Neuronal stem cell (in vitro differentiated cells): Measurements from ENCODE around the gene TCF19.

ENCODE experiments used
- DNase-seq: peaks from one replicate; pipeline ENCODE4 v3.0.0-alpha.2; 2013; ENCODE audit warnings: low spot score
- H2AFZ ChIP-seq: one replicate; pipeline ENCODE4 v1.6.1; 2013; ENCODE audit warnings: mild to moderate bottlenecking, low read length, inconsistent platforms
- H2AK5ac ChIP-seq: 2 replicates; pipeline ENCODE4 v1.6.1; 2013; ENCODE audit warnings: low read depth, mild to moderate bottlenecking, inconsistent platforms, low read length, moderate library complexity, mixed read lengths
- H2BK120ac ChIP-seq: 2 replicates; pipeline ENCODE4 v1.6.1; 2013; ENCODE audit warnings: low read depth, mild to moderate bottlenecking, inconsistent platforms, low read length, moderate library complexity, mixed read lengths
- H2BK12ac ChIP-seq: one replicate; pipeline ENCODE4 v1.6.1; 2013; ENCODE audit warnings: low read length, inconsistent platforms
- H2BK15ac ChIP-seq: 2 replicates; pipeline ENCODE4 v1.6.1; 2013; ENCODE audit warnings: mild to moderate bottlenecking, low read length, inconsistent platforms, mixed read lengths
- H2BK5ac ChIP-seq: one replicate; pipeline ENCODE4 v1.6.1; 2013; ENCODE audit warnings: inconsistent platforms, mild to moderate bottlenecking, low read length, moderate library complexity
- H3K14ac ChIP-seq: one replicate; pipeline ENCODE4 v1.6.1; 2013; ENCODE audit warnings: low read length, inconsistent platforms
- H3K18ac ChIP-seq: 2 replicates; pipeline ENCODE4 v1.6.1; 2013; ENCODE audit warnings: low read length, inconsistent platforms
- H3K23ac ChIP-seq: 2 replicates; pipeline ENCODE4 v1.6.1; 2013; ENCODE audit warnings: low read depth, mild to moderate bottlenecking, mixed read lengths, low read length, inconsistent platforms; ENCODE audit not compliant: poor library complexity
- H3K27ac ChIP-seq: replicated peaks from 3 replicates; pipeline ENCODE4 v1.5.1; 2013; ENCODE audit warnings: low read length, inconsistent platforms
- H3K27me3 ChIP-seq, 3 experiments: 2 replicates each; pipeline ENCODE4 v1.6.1; 2013; ENCODE audit warnings: low read length in 3 of 3, mild to moderate bottlenecking in 2 of 3, inconsistent platforms in 1 of 3, low read depth in 1 of 3, mixed read lengths in 1 of 3, moderate library complexity in 1 of 3; ENCODE audit not compliant: control insufficient read depth in 3 of 3, insufficient read depth in 3 of 3
- H3K36me3 ChIP-seq, 2 donors: replicated peaks in 1 of 2; 2 replicates each; pipeline ENCODE4 v1.6.1; 2013; ENCODE audit warnings: low read length in 2 of 2; ENCODE audit not compliant: control insufficient read depth in 2 of 2, insufficient read depth in 2 of 2
- H3K4ac ChIP-seq: 2 replicates; pipeline ENCODE4 v1.6.1; 2013; ENCODE audit warnings: inconsistent platforms, mild to moderate bottlenecking, low read length, moderate library complexity
- H3K4me1 ChIP-seq, 2 donors: 1 replicate in 1 of 2; 2 replicates in 1 of 2; pipeline ENCODE4 v1.6.1; 2013; ENCODE audit warnings: low read length in 2 of 2, low read depth in 1 of 2; ENCODE audit not compliant: control insufficient read depth in 2 of 2, insufficient read depth in 1 of 2
- H3K4me2 ChIP-seq: one replicate; pipeline ENCODE4 v1.6.1; 2013; ENCODE audit warnings: mild to moderate bottlenecking, low read length, inconsistent platforms; ENCODE audit not compliant: insufficient read depth, poor library complexity, severe bottlenecking
- H3K4me3 ChIP-seq, 2 donors: 2 replicates each; pipeline ENCODE4 v1.5.1; 2013; ENCODE audit warnings: low read length in 2 of 2, mild to moderate bottlenecking in 2 of 2, inconsistent platforms in 1 of 2, moderate library complexity in 1 of 2
- H3K79me1 ChIP-seq: one replicate; pipeline ENCODE4 v1.6.1; 2013; ENCODE audit warnings: low read depth, mild to moderate bottlenecking, inconsistent platforms, low read length, moderate library complexity
- H3K9ac ChIP-seq: one replicate; pipeline ENCODE4 v1.6.1; 2013; ENCODE audit warnings: mild to moderate bottlenecking, low read depth, low read length, inconsistent platforms; ENCODE audit not compliant: poor library complexity
- H3K9me3 ChIP-seq, 2 donors: replicated peaks in 1 of 2; 2 replicates each; pipeline versions ENCODE3 to v1.6.1; 2013; ENCODE audit warnings: low read length in 2 of 2, mild to moderate bottlenecking in 2 of 2, inconsistent platforms in 1 of 2, low read depth in 1 of 2, mixed read lengths in 1 of 2, moderate library complexity in 1 of 2; ENCODE audit not compliant: control insufficient read depth in 2 of 2, insufficient read depth in 1 of 2
- H4K8ac ChIP-seq: one replicate; pipeline ENCODE4 v1.6.1; 2013; ENCODE audit warnings: low read depth, mild to moderate bottlenecking, inconsistent platforms, low read length, moderate library complexity
- H4K91ac ChIP-seq: one replicate; pipeline ENCODE4 v1.6.1; 2013; ENCODE audit warnings: low read length, low read depth, mild to moderate bottlenecking, inconsistent platforms; ENCODE audit not compliant: poor library complexity
- WGBS, 2 donors: extraction: QIAGEN DNeasy Blood & Tissue Kit; methylation state at CpG; one replicate each; pipeline ENCODE4 v1.1.7; 2013; ENCODE audit warnings: missing lambda C conversion rate in 2 of 2, mixed read lengths in 1 of 2; ENCODE audit not compliant: insufficient read length in 2 of 2, insufficient replicate concordance in 1 of 2; ENCODE audit errors: extremely low coverage in 2 of 2; 5-methylcytosine and 5-hydroxymethylcytosine counted together

The TCF19 gene

GRCh38 chr6:31121131-31121790, 37.1 kb upstream of the TCF19 start:
- Histone ChIP-seq H3K4ac (no peak overlapping the region), H3K27me3 (peaks cover 0 to 28% (median 0%) of the 10 kb centered on the region in 3 experiments), H3K4me3 (no peak overlapping the region), H3K27ac (no peak overlapping the region), H2BK120ac (no peak overlapping the region), H3K79me1 (no peaks in the 10 kb centered on the region), H3K23ac (no peak overlapping the region), H3K9ac (peak overlapping the region; percentile 36), H3K4me2 (no peak overlapping the region), H4K91ac (no peak overlapping the region), H3K4me1 (peaks cover 3 to 10% of the 10 kb centered on the region in 2 donors), H3K9me3 (no peaks in the 10 kb centered on the region), H3K36me3 (no peaks in the 10 kb centered on the region), H2BK15ac (peak overlapping the region; percentile 45), H2AK5ac (no peak overlapping the region), H2BK5ac (peak overlapping the region; percentile 43), H3K18ac (peak overlapping the region; percentile 22), H3K14ac (no peak overlapping the region), H2BK12ac (no peak overlapping the region), H2AFZ (no peak overlapping the region), H4K8ac (no peak overlapping the region)
- no CpG with 5 or more reads among the region's 12 CpGs for WGBS, 2 donors
- DNase-seq = no peak

DNA sequence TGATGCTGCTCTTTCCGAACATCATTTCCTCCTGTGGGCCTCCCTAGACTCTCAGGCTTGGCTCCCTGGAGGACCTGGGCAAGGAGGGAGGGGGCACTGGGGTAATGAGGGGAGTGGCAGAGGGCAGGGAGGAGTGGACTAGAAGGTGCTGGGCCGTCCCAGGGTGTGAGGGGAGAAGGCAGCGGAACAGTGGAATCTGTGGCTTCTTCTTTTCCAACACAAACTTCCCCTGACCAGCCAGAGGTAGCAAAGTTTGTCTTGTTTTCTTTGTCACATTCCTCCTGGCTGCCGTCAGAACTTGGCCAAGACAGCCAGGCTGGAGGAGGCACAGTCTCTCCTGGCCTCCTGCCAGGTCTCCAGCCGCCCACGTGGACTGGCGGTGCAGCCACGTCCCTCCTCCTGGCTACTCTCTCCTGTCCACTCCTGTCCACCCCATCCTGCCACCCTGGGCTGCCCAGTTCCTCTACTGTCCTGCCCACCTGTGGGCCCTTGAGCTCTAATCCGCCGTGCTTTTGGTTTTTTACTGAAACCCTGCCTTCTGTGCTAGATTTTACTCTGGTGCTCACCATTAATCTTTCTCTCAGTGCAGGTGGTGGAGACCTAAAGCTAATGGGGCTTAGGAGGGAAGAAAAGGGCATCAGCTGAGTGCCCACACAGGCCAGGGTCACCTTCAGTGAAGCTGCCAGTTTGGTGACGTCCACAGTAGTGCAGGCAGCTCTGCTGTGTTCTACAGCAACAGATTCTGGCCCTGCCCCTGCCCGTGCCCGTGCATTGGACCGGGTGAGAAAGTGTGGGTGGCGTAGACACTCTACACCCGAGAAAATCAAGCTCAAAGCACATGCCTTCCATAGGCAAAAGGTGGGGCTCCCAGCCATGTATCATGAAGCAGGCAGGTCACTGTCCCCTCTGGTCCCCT, 35.3 kb upstream of the TCF19 start:
- Histone ChIP-seq H3K27me3 (peaks cover 0 to 24% (median 0%) of the 10 kb centered on the region in 3 experiments), H3K36me3 (no peaks in the 10 kb centered on the region), H3K27ac (no peak overlapping the region), H2BK15ac (no peak overlapping the region), H3K9me3 (no peaks in the 10 kb centered on the region), H3K23ac (peak overlapping the region; percentile 44), H3K79me1 (no peaks in the 10 kb centered on the region), H3K14ac (no peak overlapping the region), H2AK5ac (peak overlapping the region; percentile 24), H3K18ac (no peak overlapping the region), H4K8ac (no peak overlapping the region), H3K9ac (no peak overlapping the region), H3K4me2 (no peak overlapping the region), H2BK12ac (no peak overlapping the region), H2AFZ (no peak overlapping the region), H4K91ac (no peak overlapping the region), H3K4me1 (peaks cover 3 to 14% of the 10 kb centered on the region in 2 donors), H2BK5ac (peak overlapping the region; percentile 20), H2BK120ac (no peak overlapping the region), H3K4me3 (peak overlapping the region in 1 of 2 donors; percentile 18), H3K4ac (no peak overlapping the region)
- no peak for DNase-seq
- WGBS, 2 donors = no CpG with 5 or more reads among the region's 16 CpGs

DNA sequence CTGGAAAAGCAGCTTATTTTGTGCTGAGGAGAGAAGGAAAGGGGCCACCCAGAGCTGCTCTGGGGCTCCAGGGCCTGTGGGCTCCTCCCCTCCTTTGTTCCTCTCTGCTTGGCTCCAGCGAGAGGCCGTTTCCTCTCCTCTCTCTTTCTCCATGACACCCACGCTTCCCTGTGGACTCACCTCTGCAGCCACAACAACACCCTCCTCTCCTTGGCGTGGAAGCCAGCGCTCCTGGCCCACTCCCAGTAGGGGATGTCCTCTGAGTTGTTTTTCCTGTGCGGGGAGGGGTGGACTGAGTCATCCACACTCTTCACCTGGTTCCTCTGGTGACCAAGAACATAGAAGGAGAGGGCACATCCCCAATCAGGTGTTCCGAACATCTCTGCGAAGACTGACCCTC, 33.2 kb upstream of the TCF19 start:
- Histone ChIP-seq H3K14ac (no peak overlapping the region), H3K18ac (peak overlapping the region; percentile 67), H2BK5ac (no peak overlapping the region), H4K91ac (no peak overlapping the region), H2AK5ac (peak overlapping the region; percentile 54), H3K23ac (no peak overlapping the region), H3K79me1 (no peaks in the 10 kb centered on the region), H3K4me2 (no peak overlapping the region), H2BK12ac (no peak overlapping the region), H3K4me1 (peaks cover 3 to 14% of the 10 kb centered on the region in 2 donors), H3K9me3 (no peaks in the 10 kb centered on the region), H2AFZ (peak overlapping the region; percentile 75), H2BK15ac (no peak overlapping the region), H3K27ac (no peak overlapping the region), H2BK120ac (no peak overlapping the region), H3K36me3 (no peaks in the 10 kb centered on the region), H3K4me3 (no peak overlapping the region), H3K27me3 (peaks cover 0 to 32% (median 0%) of the 10 kb centered on the region in 3 experiments), H4K8ac (no peak overlapping the region), H3K4ac (no peak overlapping the region), H3K9ac (no peak overlapping the region)
- no CpG with 5 or more reads among the region's 8 CpGs for WGBS, 2 donors
- no peak for DNase-seq
